Subcutaneous abdominal adipose tissue (tissue), 5 donors: ENCODE data around the gene BICC1.

ENCODE experiments used
- H3K27ac ChIP-seq: one replicate; pipeline ENCODE4 v1.7.0; 2013; ENCODE audit warnings: low read depth, mild to moderate bottlenecking, inconsistent platforms, low read length, moderate library complexity
- H3K27me3 ChIP-seq, 5 donors: one replicate each; pipeline ENCODE4 v1.7.0; 2013; ENCODE audit warnings: low read length in 5 of 5, inconsistent platforms in 1 of 5; ENCODE audit not compliant: control insufficient read depth in 5 of 5, insufficient read depth in 4 of 5
- H3K36me3 ChIP-seq, 5 donors: one replicate each; pipeline ENCODE4 v1.7.0; 2013; ENCODE audit warnings: low read length in 5 of 5; ENCODE audit not compliant: control insufficient read depth in 5 of 5, insufficient read depth in 5 of 5
- H3K4me1 ChIP-seq, 5 donors: one replicate each; pipeline ENCODE4 v1.7.0; 2013; ENCODE audit warnings: low read length in 5 of 5, mild to moderate bottlenecking in 3 of 5, moderate library complexity in 1 of 5; ENCODE audit not compliant: control insufficient read depth in 5 of 5, insufficient read depth in 5 of 5
- H3K4me3 ChIP-seq, 5 donors: one replicate each; pipeline ENCODE4 v1.7.0; 2013; ENCODE audit warnings: low read length in 5 of 5, low read depth in 1 of 5
- H3K9ac ChIP-seq, 5 donors: one replicate each; pipeline ENCODE4 v1.7.0; 2013; ENCODE audit warnings: low read length in 5 of 5, mild to moderate bottlenecking in 4 of 5, moderate library complexity in 3 of 5
- H3K9me3 ChIP-seq, 5 donors: one replicate each; pipeline ENCODE4 v1.7.0; 2013; ENCODE audit warnings: low read length in 5 of 5; ENCODE audit not compliant: control insufficient read depth in 5 of 5
- donor health status: healthy.
- donor health status: healthy.
- donor health status: healthy.
- donor health status: healthy.
- donor health status: healthy.

Gene BICC1

GRCh38 chr10:58557714-58558113, 45.0 kb downstream of the BICC1 start:
- H3K9me3 ChIP-seq: peaks cover 8 to 16% (median 10%) of the 10 kb centered on the region in 5 donors
- no peaks in the 10 kb centered on the region for H3K36me3 ChIP-seq
- H3K9ac ChIP-seq: no peak overlapping the region
- no peaks in the 10 kb centered on the region for H3K4me1 ChIP-seq
- H3K4me3 ChIP-seq: no peak overlapping the region
- H3K27me3 ChIP-seq: no peaks in the 10 kb centered on the region
- no peak overlapping the region for H3K27ac ChIP-seq

- Histone ChIP-seq H3K27ac (no peak overlapping the region), H3K36me3 (no peaks in the 10 kb centered on the region), H3K9ac (no peak overlapping the region), H3K9me3 (peaks cover 8 to 24% (median 18%) of the 10 kb centered on the region in 5 donors), H3K27me3 (no peaks in the 10 kb centered on the region), H3K4me3 (no peak overlapping the region), H3K4me1 (no peaks in the 10 kb centered on the region)
Observed at GRCh38 chr10:58560068-58560467, 47.4 kb downstream of the BICC1 start.

- Histone ChIP-seq H3K36me3 (no peaks in the 10 kb centered on the region), H3K4me3 (no peak overlapping the region), H3K27ac (no peak overlapping the region), H3K9me3 (peaks cover 2 to 18% (median 9%) of the 10 kb centered on the region in 5 donors), H3K9ac (no peak overlapping the region), H3K4me1 (peaks cover 0 to 2% (median 2%) of the 10 kb centered on the region in 5 donors), H3K27me3 (no peaks in the 10 kb centered on the region)
Observed at GRCh38 chr10:58565271-58565670, 52.6 kb downstream of the BICC1 start.

GRCh38 chr10:58567652-58568051, 55.0 kb downstream of the BICC1 start:
- Histone ChIP-seq H3K27ac (no peak overlapping the region), H3K4me3 (no peak overlapping the region), H3K9me3 (peaks cover 0 to 9% (median 6%) of the 10 kb centered on the region in 5 donors), H3K36me3 (no peaks in the 10 kb centered on the region), H3K27me3 (no peaks in the 10 kb centered on the region), H3K9ac (no peak overlapping the region), H3K4me1 (peaks cover 0 to 11% (median 4%) of the 10 kb centered on the region in 5 donors)

- no peak overlapping the region for H3K27ac ChIP-seq
- no peak overlapping the region for H3K4me3 ChIP-seq
- H3K9ac ChIP-seq: no peak overlapping the region
Observed at GRCh38 chr10:58568428-58568935, 55.8 kb downstream of the BICC1 start.

DNA sequence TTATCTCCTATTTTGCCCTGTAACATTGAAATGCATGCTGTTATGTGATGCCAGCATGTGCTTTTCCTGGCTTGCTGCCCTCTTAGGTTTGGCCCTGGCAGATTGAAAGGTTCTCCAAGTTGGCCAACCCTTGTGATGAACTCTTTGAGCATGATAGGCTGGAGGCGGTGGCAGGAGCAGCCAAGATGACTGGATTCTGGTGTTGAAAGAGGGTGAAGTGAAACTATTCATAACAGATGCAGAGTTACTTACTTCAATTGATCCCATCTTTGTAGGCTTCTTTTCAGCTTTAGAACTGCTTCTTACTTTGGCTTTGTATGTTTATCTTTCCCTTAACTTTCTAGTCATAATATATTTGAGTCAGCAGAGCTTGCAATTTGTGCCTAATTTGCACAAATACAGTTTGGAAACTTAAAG, 57.6 kb downstream of the BICC1 start:
- H3K4me1 ChIP-seq: peaks cover 4 to 15% (median 10%) of the 10 kb centered on the region in 5 donors
- no peak overlapping the region for H3K4me3 ChIP-seq
- H3K9ac ChIP-seq: no peak overlapping the region
- H3K36me3 ChIP-seq: no peaks in the 10 kb centered on the region
- no peak overlapping the region for H3K27ac ChIP-seq
- H3K9me3 ChIP-seq: no peaks in the 10 kb centered on the region
- no peaks in the 10 kb centered on the region for H3K27me3 ChIP-seq

More at GRCh38 chr10:58568428-58568935, 55.8 kb downstream of the BICC1 start:
- Histone ChIP-seq H3K9me3 (peaks cover 0 to under 1% (median 0%) of the 10 kb centered on the region in 5 donors), H3K4me1 (peaks cover 0 to 11% (median 6%) of the 10 kb centered on the region in 5 donors), H3K36me3 (no peaks in the 10 kb centered on the region), H3K27me3 (no peaks in the 10 kb centered on the region)

GRCh38 chr10:58570979-58571378, 58.3 kb downstream of the BICC1 start:
- Histone ChIP-seq H3K4me3 (no peak overlapping the region), H3K9me3 (no peaks in the 10 kb centered on the region), H3K27ac (no peak overlapping the region), H3K4me1 (peaks cover 4 to 21% (median 12%) of the 10 kb centered on the region in 5 donors), H3K36me3 (no peaks in the 10 kb centered on the region), H3K9ac (no peak overlapping the region), H3K27me3 (no peaks in the 10 kb centered on the region)

DNA sequence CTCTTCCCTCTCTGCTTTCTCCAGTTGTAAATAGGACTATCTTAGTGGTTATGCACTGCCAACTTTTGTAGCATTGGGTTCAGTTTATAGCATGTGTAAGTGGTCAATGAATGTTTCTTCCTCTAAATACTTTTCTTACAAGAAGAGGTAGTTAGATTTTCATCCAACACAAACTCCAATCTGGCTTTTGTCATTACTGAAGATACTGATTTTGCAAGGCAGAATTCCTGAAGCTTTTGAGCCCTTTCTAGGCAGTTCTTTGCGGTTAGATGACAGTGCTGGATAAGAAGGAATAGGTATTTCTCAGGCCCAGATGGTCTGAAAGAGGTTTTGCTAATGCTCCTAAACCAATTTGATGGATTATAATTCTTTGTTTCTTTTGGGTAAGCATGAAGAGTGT, 60.5 kb downstream of the BICC1 start:
- no peaks in the 10 kb centered on the region for H3K36me3 ChIP-seq
- no peak overlapping the region for H3K4me3 ChIP-seq
- no peaks in the 10 kb centered on the region for H3K27me3 ChIP-seq
- no peaks in the 10 kb centered on the region for H3K9me3 ChIP-seq
- peaks cover 2 to 36% (median 34%) of the 10 kb centered on the region in 5 donors for H3K4me1 ChIP-seq
- no peak overlapping the region for H3K27ac ChIP-seq
- H3K9ac ChIP-seq: no peak overlapping the region

GRCh38 chr10:58574058-58574457, 61.4 kb downstream of the BICC1 start:
- H3K4me3 ChIP-seq: no peak overlapping the region
- no peaks in the 10 kb centered on the region for H3K27me3 ChIP-seq
- no peaks in the 10 kb centered on the region for H3K36me3 ChIP-seq
- H3K27ac ChIP-seq: no peak overlapping the region
- no peaks in the 10 kb centered on the region for H3K9me3 ChIP-seq
- peaks cover 2 to 45% (median 43%) of the 10 kb centered on the region in 5 donors for H3K4me1 ChIP-seq
- H3K9ac ChIP-seq: no peak overlapping the region

DNA sequence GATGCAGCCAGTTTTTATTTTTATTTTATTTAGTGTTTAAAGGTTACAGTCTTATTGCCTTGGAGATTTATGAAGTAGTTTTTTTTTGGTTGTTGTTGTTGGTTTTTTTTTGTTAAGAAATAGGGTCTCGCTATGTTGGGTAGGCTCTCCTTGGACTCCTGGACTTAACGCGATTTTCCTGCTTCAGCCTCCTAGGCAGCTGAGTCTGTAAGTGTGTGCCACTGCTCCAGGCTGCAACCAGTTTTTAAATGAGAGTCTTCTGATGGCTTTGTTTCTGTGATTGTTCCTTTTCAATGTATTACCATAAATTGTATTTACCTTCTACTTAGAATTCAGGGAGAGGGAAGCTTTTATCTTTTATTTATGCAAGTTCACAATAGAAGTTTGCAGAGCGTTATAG, 62.8 kb downstream of the BICC1 start:
- H3K9me3 ChIP-seq: no peaks in the 10 kb centered on the region
- H3K4me3 ChIP-seq: no peak overlapping the region

More for the DNA sequence above, 62.8 kb downstream of the BICC1 start:
- no peaks in the 10 kb centered on the region for H3K27me3 ChIP-seq
- H3K36me3 ChIP-seq: no peaks in the 10 kb centered on the region
- no peak overlapping the region for H3K27ac ChIP-seq
- no peak overlapping the region for H3K9ac ChIP-seq
- H3K4me1 ChIP-seq: peaks cover 0 to 49% (median 48%) of the 10 kb centered on the region in 5 donors
